PC-3 (cell line): ENCODE measurements around the gene HDAC1. TPM values are rescaled to one million over a fixed set of nuclear protein-coding genes. Genes with fewer than 3 reads are reported as not detected.
A peak's percentile ranks its signal among the peaks of the same experiment; 100 is the strongest.

Experiments
- ATAC-seq: fragments of 200-7000 bp; cut with Tn5 transposase; 2 replicates; pipeline ENCODE4 v1.9.1; 2020; ENCODE audit warnings: mild to moderate bottlenecking, moderate library complexity
- BruUV-seq: library from RNA; stranded (reverse); fragments of 400-500 nt; replicated peaks from 2 replicates; lab custom pipeline; 2021; lab: Mats Ljungman, UMichigan
- CTCF ChIA-PET: fragments of 300-600 bp; sonication (Branson Sonifier 250); formaldehyde crosslinking; loops from one replicate; lab custom pipeline; 2022; ENCODE audit warnings: antibody characterized with exemption; lab: Charles Lee
- POLR2A ChIA-PET: fragments of 300-600 bp; sonication (Branson Sonifier 250); formaldehyde crosslinking; loops from one replicate; lab custom pipeline; 2022; ENCODE audit warnings: antibody characterized with exemption; ENCODE audit not compliant: unreplicated experiment; lab: Charles Lee
- DNase-seq: peaks from one replicate; pipeline ENCODE4 v3.0.0-alpha.2; 2015
- H2AFZ ChIP-seq: fragments of 300-600 bp; sonication (generic); 2 replicates; pipeline ENCODE4 v1.6.0; 2016; ENCODE audit warnings: antibody characterized with exemption, low read length
- H3F3A ChIP-seq: fragments of 300-600 bp; sonication (generic); one replicate; pipeline ENCODE4 v1.6.0; 2017; ENCODE audit warnings: antibody characterized with exemption, low read length, control low read depth, mild to moderate bottlenecking; ENCODE audit not compliant: unreplicated experiment
- H3K27ac ChIP-seq: fragments of 300-600 bp; sonication (generic); 2 replicates; pipeline ENCODE4 v1.5.1; 2016; ENCODE audit warnings: mild to moderate bottlenecking, low read length
- H3K27me3 ChIP-seq: fragments of 300-600 bp; sonication (generic); 2 replicates; pipeline ENCODE4 v1.6.1; 2016; ENCODE audit warnings: low read length, mixed read lengths
- H3K36me3 ChIP-seq: fragments of 300-600 bp; sonication (generic); 2 replicates; pipeline ENCODE4 v1.6.1; 2016; ENCODE audit warnings: low read depth, mixed run types, low read length, mixed read lengths
- H3K4me1 ChIP-seq: fragments of 300-600 bp; sonication (generic); 2 replicates; pipeline ENCODE4 v1.5.1; 2016; ENCODE audit warnings: low read length; ENCODE audit not compliant: insufficient read depth
- H3K4me2 ChIP-seq: fragments of 300-600 bp; sonication (generic); 2 replicates; pipeline ENCODE4 v1.6.0; 2016; ENCODE audit warnings: low read length
- H3K4me3 ChIP-seq: fragments of 300-600 bp; sonication (generic); 2 replicates; pipeline ENCODE4 v1.5.1; 2016; ENCODE audit warnings: mild to moderate bottlenecking, low read length, mixed read lengths
- H3K79me2 ChIP-seq: fragments of 300-600 bp; sonication (generic); 2 replicates; pipeline ENCODE4 v1.6.1; 2017; ENCODE audit warnings: low read length, mixed read lengths
- H3K9ac ChIP-seq: fragments of 300-600 bp; sonication (generic); 2 replicates; pipeline ENCODE4 v1.6.0; 2016; ENCODE audit warnings: mild to moderate bottlenecking, low read length
- H3K9me2 ChIP-seq: fragments of 300-600 bp; sonication (generic); replicated peaks from 2 replicates; pipeline ENCODE4 v1.6.1; 2016; ENCODE audit warnings: mixed run types, low read length, mixed read lengths
- H3K9me3 ChIP-seq: fragments of 300-600 bp; sonication (generic); 2 replicates; pipeline ENCODE4 v1.6.1; 2016; ENCODE audit warnings: low read length, mixed read lengths
- H4K20me1 ChIP-seq: fragments of 300-600 bp; sonication (generic); 2 replicates; pipeline ENCODE4 v1.6.1; 2016; ENCODE audit warnings: low read length, mixed read lengths
- CTCF ChIP-seq: fragments of 300-600 bp; sonication (generic); conservative IDR thresholded peaks from 2 replicates; pipeline ENCODE4 v1.5.1; 2017; ENCODE audit warnings: antibody characterized with exemption, low read depth, mild to moderate bottlenecking, low read length
- EZH2 ChIP-seq: fragments of 300-600 bp; sonication (generic); IDR thresholded peaks from one replicate; pipeline ENCODE4 v1.6.1; 2017; ENCODE audit warnings: antibody characterized with exemption, mild to moderate bottlenecking, low read length; ENCODE audit not compliant: unreplicated experiment
- EZH2phosphoT487 ChIP-seq: fragments of 300-600 bp; sonication (generic); IDR thresholded peaks from 2 replicates; pipeline ENCODE4 v1.6.1; 2018; ENCODE audit warnings: mild to moderate bottlenecking, antibody characterized with exemption, low read length, borderline replicate concordance
- intact Hi-C: fragments of 100-400 bp; cut with micrococcal nuclease; formaldehyde crosslinking; loops from 2 replicates; pipeline ENCODE4 v1.9.0; 2023
- total RNA-seq: library from RNA; depleted of rRNA; stranded (reverse); fragments of >200 nt; gene quantifications from 2 replicates; pipeline ENCODE4 v1.2.3, GENCODE V29; 2014

The HDAC1 gene
- total RNA-seq, 1 experiment from 2014 or later: 184 TPM

DNA sequence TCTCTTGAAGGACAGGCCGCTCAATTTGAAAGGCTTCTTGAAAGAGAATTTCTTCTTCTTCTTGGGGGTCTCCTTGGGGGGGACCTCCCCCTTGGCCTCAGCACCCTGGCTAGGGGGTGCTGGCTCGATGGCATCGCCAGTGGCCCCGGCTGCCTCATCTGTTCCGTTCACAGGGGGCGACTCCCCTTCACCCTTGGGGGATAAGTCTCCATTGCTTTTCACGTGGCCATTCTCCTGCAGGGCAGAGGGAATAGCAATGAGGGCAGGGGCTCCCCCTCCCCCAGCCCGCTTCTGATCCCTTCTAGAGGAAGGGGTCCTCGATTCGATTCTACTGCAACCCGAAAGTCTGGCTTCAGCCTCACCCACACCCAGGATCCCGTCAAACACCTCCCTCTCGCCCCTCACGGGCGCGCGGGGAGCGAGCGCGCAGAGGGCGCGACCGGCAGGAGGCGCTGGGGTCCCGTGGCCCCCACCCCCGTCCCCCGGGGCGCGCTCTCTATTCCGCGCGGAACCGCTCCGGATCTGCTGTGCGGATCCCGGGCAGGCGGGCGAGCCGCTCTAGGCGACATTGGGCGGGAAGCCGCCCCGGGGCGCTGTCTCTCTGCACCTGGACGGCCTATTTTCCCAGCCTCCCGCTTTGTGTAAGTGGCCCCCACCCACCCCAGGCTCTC, 43.1 kb downstream of the HDAC1 start:
- H3K27ac ChIP-seq: no peak overlapping the region
- peak; percentile 23 for ATAC-seq
- H3K9me2 ChIP-seq: no peaks in the 10 kb centered on the region

DNA sequence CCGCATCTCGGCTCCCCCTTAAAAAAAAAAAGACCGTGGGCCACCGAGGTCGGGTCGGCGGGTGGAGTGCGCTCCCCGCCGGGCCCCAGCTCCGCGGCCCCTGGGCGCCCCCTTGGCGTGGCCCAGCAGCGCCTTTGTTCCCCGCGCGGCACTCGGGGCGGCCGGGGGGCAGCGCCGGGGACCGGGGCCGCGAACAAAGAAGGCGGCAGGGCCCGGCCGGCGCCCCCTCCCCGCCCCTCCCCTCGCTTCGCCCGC, 43.6 kb downstream of the HDAC1 start:
- peaks cover 27% of the 10 kb centered on the region for H4K20me1 ChIP-seq
- no TSS peak for BruUV-seq
- peaks cover 18% of the 10 kb centered on the region for H3K36me3 ChIP-seq
- peaks cover 67% of the 10 kb centered on the region for H3K4me1 ChIP-seq
- H3K27me3 ChIP-seq: no peaks in the 10 kb centered on the region
- POLR2A ChIA-PET: interaction anchor here (0.7 to 1.5 kb wide), 3 partner anchors 14 to 139 kb away, joined by 4 to 8 read pairs (median 7); partner anchors contain the start of gene BSDC1
- H3K4me2 ChIP-seq: peak overlapping the region; percentile 98
- peaks cover 23% of the 10 kb centered on the region for H3K79me2 ChIP-seq
- DNase-seq (no peak), ATAC-seq (no peak)
- H3K4me3 ChIP-seq: peak overlapping the region; percentile 86
- intact Hi-C loops: no loop called here
- no peak overlapping the region for H2AFZ ChIP-seq
- no peaks in the 10 kb centered on the region for H3K9me3 ChIP-seq
- H3K27ac ChIP-seq: no peak overlapping the region
- peaks cover 3% of the 10 kb centered on the region for H3F3A ChIP-seq
- no peaks in the 10 kb centered on the region for H3K9me2 ChIP-seq
- TF ChIP-seq CTCF: no peak
- CTCF ChIA-PET: no interaction called here
- H3K9ac ChIP-seq: peak overlapping the region; percentile 72

More for the DNA sequence above, 43.1 kb downstream of the HDAC1 start:
- H3K4me2 ChIP-seq: peak overlapping the region; percentile 98
- peaks cover 27% of the 10 kb centered on the region for H4K20me1 ChIP-seq
- peaks cover 23% of the 10 kb centered on the region for H3K79me2 ChIP-seq
- H3K4me1 ChIP-seq: peaks cover 67% of the 10 kb centered on the region
- H3K36me3 ChIP-seq: peaks cover 22% of the 10 kb centered on the region
- peak overlapping the region; percentile 86 for H3K4me3 ChIP-seq
- TF ChIP-seq CTCF (peak; percentile 75), EZH2phosphoT487 (no peak)
- ChIA-PET CTCF (no interaction called here), POLR2A (interaction anchor here (0.7 kb wide), 1 partner anchor 139 kb away, joined by 7 read pairs; no protein-coding TSS in a partner anchor)
- no peaks in the 10 kb centered on the region for H3K27me3 ChIP-seq
- peak; percentile 46 for DNase-seq
- H3K9ac ChIP-seq: peak overlapping the region; percentile 72
- H3F3A ChIP-seq: peaks cover 3% of the 10 kb centered on the region
- H2AFZ ChIP-seq: no peak overlapping the region
- H3K9me3 ChIP-seq: no peaks in the 10 kb centered on the region
- intact Hi-C loops: loop anchor here (5.0 kb wide), 1 partner anchor 93 kb away; no protein-coding TSS in a partner anchor
- no TSS peak for BruUV-seq

GRCh38 chr1:32335790-32336590, 44.1 kb downstream of the HDAC1 start, which contains the start of gene MARCKSL1:
Gene MARCKSL1, minus strand, starts transcription at chr1:32336233. Its CDS starts 200 bp downstream, at chr1:32336033.
- Histone ChIP-seq H3F3A (peaks cover 3% of the 10 kb centered on the region), H3K4me1 (peaks cover 67% of the 10 kb centered on the region), H3K9ac (peak within 1 kb of the TSS; percentile 72), H3K4me3 (peak within 1 kb of the TSS; percentile 86), H2AFZ (peak within 1 kb of the TSS; percentile 42), H3K27ac (no peak within 1 kb of the TSS), H3K79me2 (peaks cover 23% of the 10 kb centered on the region), H3K27me3 (no peaks in the 10 kb centered on the region), H4K20me1 (peaks cover 27% of the 10 kb centered on the region), H3K4me2 (peak within 1 kb of the TSS; percentile 98), H3K36me3 (peaks cover 18% of the 10 kb centered on the region), H3K9me3 (no peaks in the 10 kb centered on the region), H3K9me2 (no peaks in the 10 kb centered on the region)
- ChIA-PET POLR2A (interaction anchor here (0.5 to 1.5 kb wide), 6 partner anchors 14 to 260 kb away, joined by 4 to 8 read pairs (median 6); partner anchors contain the start of genes BSDC1 and KPNA6), CTCF (interaction anchor here (0.6 to 0.7 kb wide), 2 partner anchors 14 to 20 kb away, joined by 3 read pairs; no protein-coding TSS in a partner anchor)
- DNase-seq (peak; percentile 70), ATAC-seq (peak; percentile 44)
- intact Hi-C loops: loop anchor here (1.0 kb wide), 1 partner anchor 15 kb away; no protein-coding TSS in a partner anchor
- BruUV-seq: no TSS peak
- no peak for TF ChIP-seq CTCF
- no peak for TF ChIP-seq EZH2phosphoT487
- TF ChIP-seq EZH2: no peak
